Activated naive CD8-positive, alpha-beta T cell (primary cell): ENCODE results near the gene NEDD4.
"Not testable (repeated sequence)": the region's sequence is repeated elsewhere in the genome, so short reads cannot be mapped to it uniquely, and the experiment has no call there.

ENCODE experiments used
- H3K27ac Mint-ChIP-seq: one replicate; pipeline ENCODE4 v1.8.0; 2021; ENCODE audit warnings: mixed read lengths
- H3K27me3 Mint-ChIP-seq: one replicate; pipeline ENCODE4 v1.8.0; 2021; ENCODE audit warnings: mixed read lengths
- H3K36me3 Mint-ChIP-seq: one replicate; pipeline ENCODE4 v1.8.0; 2021; ENCODE audit warnings: mixed read lengths
- H3K4me1 Mint-ChIP-seq: one replicate; pipeline ENCODE4 v1.8.0; 2021; ENCODE audit warnings: low read depth, mixed read lengths
- H3K4me3 Mint-ChIP-seq: one replicate; pipeline ENCODE4 v1.8.0; 2021; ENCODE audit warnings: mild to moderate bottlenecking, mixed read lengths
- H3K9me3 Mint-ChIP-seq: one replicate; pipeline ENCODE4 v1.8.0; 2021; ENCODE audit warnings: low read depth, mixed read lengths

NEDD4 gene

GRCh38 chr15:55863911-55864310 is 129.5 kb downstream of the NEDD4 start:
- no peak overlapping the region for H3K27ac Mint-ChIP-seq
- H3K4me1 Mint-ChIP-seq: no peaks in the 10 kb centered on the region

GRCh38 chr15:55861115-55861514 is 132.3 kb downstream of the NEDD4 start:
- Mint-ChIP-seq H3K27ac (no peak overlapping the region), H3K4me3 (no peak overlapping the region), H3K4me1 (no peaks in the 10 kb centered on the region), H3K27me3 (no peaks in the 10 kb centered on the region), H3K9me3 (no peaks in the 10 kb centered on the region), H3K36me3 (peaks cover 12% of the 10 kb centered on the region)

More at GRCh38 chr15:55863911-55864310, 129.5 kb downstream of the NEDD4 start:
- no peak overlapping the region for H3K4me3 Mint-ChIP-seq
- peaks cover 12% of the 10 kb centered on the region for H3K36me3 Mint-ChIP-seq
- no peaks in the 10 kb centered on the region for H3K27me3 Mint-ChIP-seq
- H3K9me3 Mint-ChIP-seq: no peaks in the 10 kb centered on the region

- H3K9me3 Mint-ChIP-seq: no peaks in the 10 kb centered on the region
- no peak overlapping the region for H3K27ac Mint-ChIP-seq
- no peaks in the 10 kb centered on the region for H3K27me3 Mint-ChIP-seq
- no peak overlapping the region for H3K4me3 Mint-ChIP-seq
- H3K4me1 Mint-ChIP-seq: no peaks in the 10 kb centered on the region
- peaks cover 12% of the 10 kb centered on the region for H3K36me3 Mint-ChIP-seq
These were observed 132.9 kb downstream of the NEDD4 start for GRCh38 chr15:55860468-55860867.

GRCh38 chr15:55859681-55860080 is 133.7 kb downstream of the NEDD4 start:
- no peaks in the 10 kb centered on the region for H3K27me3 Mint-ChIP-seq
- H3K27ac Mint-ChIP-seq: no peak overlapping the region
- no peaks in the 10 kb centered on the region for H3K9me3 Mint-ChIP-seq
- H3K4me3 Mint-ChIP-seq: no peak overlapping the region
- no peaks in the 10 kb centered on the region for H3K4me1 Mint-ChIP-seq
- peaks cover 12% of the 10 kb centered on the region for H3K36me3 Mint-ChIP-seq

GRCh38 chr15:55858661-55859060 is 134.8 kb downstream of the NEDD4 start:
- H3K27me3 Mint-ChIP-seq: no peaks in the 10 kb centered on the region
- no peak overlapping the region for H3K4me3 Mint-ChIP-seq
- no peak overlapping the region for H3K27ac Mint-ChIP-seq
- H3K4me1 Mint-ChIP-seq: no peaks in the 10 kb centered on the region
- peaks cover 12% of the 10 kb centered on the region for H3K36me3 Mint-ChIP-seq
- H3K9me3 Mint-ChIP-seq: no peaks in the 10 kb centered on the region

GRCh38 chr15:55856506-55857164 is 136.8 kb downstream of the NEDD4 start:
- Mint-ChIP-seq H3K4me1 (no peaks in the 10 kb centered on the region), H3K27ac (no peak overlapping the region), H3K27me3 (no peaks in the 10 kb centered on the region), H3K36me3 (peaks cover 7% of the 10 kb centered on the region), H3K4me3 (no peak overlapping the region), H3K9me3 (no peaks in the 10 kb centered on the region)

GRCh38 chr15:55853134-55853533 is 140.3 kb downstream of the NEDD4 start:
- H3K27me3 Mint-ChIP-seq: no peaks in the 10 kb centered on the region
- H3K27ac Mint-ChIP-seq: no peak overlapping the region
- H3K4me1 Mint-ChIP-seq: no peaks in the 10 kb centered on the region
- no peaks in the 10 kb centered on the region for H3K9me3 Mint-ChIP-seq
- no peaks in the 10 kb centered on the region for H3K36me3 Mint-ChIP-seq
- H3K4me3 Mint-ChIP-seq: no peak overlapping the region

- Mint-ChIP-seq H3K27me3 (no peaks in the 10 kb centered on the region), H3K4me1 (no peaks in the 10 kb centered on the region), H3K9me3 (no peaks in the 10 kb centered on the region), H3K27ac (no peak overlapping the region), H3K4me3 (no peak overlapping the region), H3K36me3 (peaks cover 8% of the 10 kb centered on the region)
These were observed 147.2 kb downstream of the NEDD4 start for GRCh38 chr15:55846116-55846707.

GRCh38 chr15:55842897-55843296 is 150.5 kb downstream of the NEDD4 start:
- not testable (repeated sequence) for H3K4me1 Mint-ChIP-seq, H3K27ac Mint-ChIP-seq, H3K4me3 Mint-ChIP-seq, H3K9me3 Mint-ChIP-seq, H3K27me3 Mint-ChIP-seq
- H3K36me3 Mint-ChIP-seq: peaks cover 13% of the 10 kb centered on the region

- Mint-ChIP-seq H3K9me3 (no peaks in the 10 kb centered on the region), H3K4me1 (no peaks in the 10 kb centered on the region), H3K36me3 (peaks cover 4% of the 10 kb centered on the region), H3K27ac (no peak overlapping the region), H3K27me3 (no peaks in the 10 kb centered on the region), H3K4me3 (no peak overlapping the region)
These were observed 157.5 kb downstream of the NEDD4 start for GRCh38 chr15:55835866-55836265.

- H3K4me1 Mint-ChIP-seq: peaks cover 12% of the 10 kb centered on the region
- H3K9me3 Mint-ChIP-seq: no peaks in the 10 kb centered on the region
- H3K36me3 Mint-ChIP-seq: peaks cover 4% of the 10 kb centered on the region
- no peak overlapping the region for H3K27ac Mint-ChIP-seq
- no peaks in the 10 kb centered on the region for H3K27me3 Mint-ChIP-seq
- H3K4me3 Mint-ChIP-seq: no peak overlapping the region
These were observed 159.1 kb downstream of the NEDD4 start for GRCh38 chr15:55834331-55834730.

GRCh38 chr15:55829826-55830225 is 163.6 kb downstream of the NEDD4 start:
- Mint-ChIP-seq H3K36me3 (no peaks in the 10 kb centered on the region), H3K27me3 (no peaks in the 10 kb centered on the region), H3K4me3 (no peak overlapping the region), H3K27ac (no peak overlapping the region), H3K4me1 (peaks cover 12% of the 10 kb centered on the region), H3K9me3 (no peaks in the 10 kb centered on the region)

- H3K36me3 Mint-ChIP-seq: no peaks in the 10 kb centered on the region
- peaks cover 12% of the 10 kb centered on the region for H3K4me1 Mint-ChIP-seq
- no peak overlapping the region for H3K27ac Mint-ChIP-seq
- no peak overlapping the region for H3K4me3 Mint-ChIP-seq
- no peaks in the 10 kb centered on the region for H3K9me3 Mint-ChIP-seq
- no peaks in the 10 kb centered on the region for H3K27me3 Mint-ChIP-seq
These were observed 165.5 kb downstream of the NEDD4 start for GRCh38 chr15:55827955-55828354.

GRCh38 chr15:55827204-55827603 is 166.2 kb downstream of the NEDD4 start:
- Mint-ChIP-seq H3K36me3 (no peaks in the 10 kb centered on the region), H3K4me1 (peaks cover 12% of the 10 kb centered on the region), H3K4me3 (no peak overlapping the region), H3K9me3 (no peaks in the 10 kb centered on the region), H3K27ac (no peak overlapping the region), H3K27me3 (peaks cover under 1% of the 10 kb centered on the region)

GRCh38 chr15:55824857-55825613 is 168.4 kb downstream of the NEDD4 start:
- no peak overlapping the region for H3K4me3 Mint-ChIP-seq
- H3K36me3 Mint-ChIP-seq: no peaks in the 10 kb centered on the region
- H3K9me3 Mint-ChIP-seq: no peaks in the 10 kb centered on the region
- H3K27me3 Mint-ChIP-seq: peaks cover 3% of the 10 kb centered on the region
- H3K4me1 Mint-ChIP-seq: peaks cover 7% of the 10 kb centered on the region
- no peak overlapping the region for H3K27ac Mint-ChIP-seq
